ENCODE results near the gene SIGLECL1. TPM values are rescaled to one million over a fixed set of nuclear protein-coding genes. Genes with fewer than 3 reads are reported as not detected.

The SIGLECL1 gene
- total RNA-seq, 2 experiments from 2014 or later: not detected

- no peak for DNase-seq
- Mint-ChIP-seq H3K4me1 (peaks cover 3% of the 10 kb centered on the region), H3K27me3 (peaks cover 14% of the 10 kb centered on the region), H3K27ac (no peak overlapping the region), H3K4me3 (no peak overlapping the region), H3K36me3 (no peaks in the 10 kb centered on the region), H3K9me3 (no peaks in the 10 kb centered on the region)
Observed at GRCh38 chr19:51271067-51271466, 20.2 kb downstream of the SIGLECL1 start.

- Mint-ChIP-seq H3K27me3 (peaks cover 20% of the 10 kb centered on the region), H3K4me1 (peaks cover 3% of the 10 kb centered on the region), H3K4me3 (no peak overlapping the region), H3K27ac (no peak overlapping the region), H3K9me3 (no peaks in the 10 kb centered on the region), H3K36me3 (no peaks in the 10 kb centered on the region)
- DNase-seq: no peak
Observed at GRCh38 chr19:51272183-51272810, 21.4 kb downstream of the SIGLECL1 start.

GRCh38 chr19:51274049-51274770 lies 23.3 kb downstream of the SIGLECL1 start:
- no peak overlapping the region for H3K4me3 Mint-ChIP-seq
- peaks cover 38% of the 10 kb centered on the region for H3K27me3 Mint-ChIP-seq
- H3K4me1 Mint-ChIP-seq: peaks cover 3% of the 10 kb centered on the region
- no peak for DNase-seq
- H3K36me3 Mint-ChIP-seq: no peaks in the 10 kb centered on the region
- H3K9me3 Mint-ChIP-seq: no peaks in the 10 kb centered on the region
- no peak overlapping the region for H3K27ac Mint-ChIP-seq

GRCh38 chr19:51277112-51277511 lies 26.2 kb downstream of the SIGLECL1 start:
- H3K9me3 Mint-ChIP-seq: peaks cover 5% of the 10 kb centered on the region
- H3K27me3 Mint-ChIP-seq: peaks cover 38% of the 10 kb centered on the region
- H3K27ac Mint-ChIP-seq: no peak overlapping the region
- no peak for DNase-seq
- H3K36me3 Mint-ChIP-seq: no peaks in the 10 kb centered on the region
- H3K4me3 Mint-ChIP-seq: no peak overlapping the region
- H3K4me1 Mint-ChIP-seq: peaks cover 3% of the 10 kb centered on the region

DNA sequence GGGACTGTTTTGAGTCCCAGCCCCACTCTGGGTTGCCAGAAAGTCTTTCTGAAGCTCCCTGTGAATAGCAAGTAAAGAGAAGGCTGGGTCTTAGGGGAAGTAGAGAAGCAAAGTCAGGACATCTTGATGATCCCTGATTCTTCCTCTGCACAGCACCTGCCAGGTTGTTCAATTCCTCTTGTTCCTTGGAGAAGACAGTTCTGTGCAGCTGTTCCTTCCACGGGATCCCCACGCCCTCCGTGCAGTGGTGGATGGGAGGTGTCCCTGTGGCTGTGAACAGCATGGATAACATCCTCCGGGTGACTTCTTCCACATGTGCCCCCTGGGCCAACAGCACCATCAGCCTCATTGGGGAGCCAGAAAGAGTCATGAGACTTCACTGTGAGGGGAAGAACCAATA lies 31.5 kb downstream of the SIGLECL1 start:
- H3K4me1 Mint-ChIP-seq: no peaks in the 10 kb centered on the region
- no peak overlapping the region for H3K27ac Mint-ChIP-seq
- no peak for DNase-seq
- H3K9me3 Mint-ChIP-seq: peaks cover 7% of the 10 kb centered on the region
- H3K36me3 Mint-ChIP-seq: no peaks in the 10 kb centered on the region
- H3K4me3 Mint-ChIP-seq: no peak overlapping the region
- peaks cover 47% of the 10 kb centered on the region for H3K27me3 Mint-ChIP-seq

GRCh38 chr19:51285682-51286081 lies 34.8 kb downstream of the SIGLECL1 start:
- Mint-ChIP-seq H3K36me3 (no peaks in the 10 kb centered on the region), H3K27me3 (peaks cover 26% of the 10 kb centered on the region), H3K4me3 (no peak overlapping the region), H3K9me3 (peaks cover 1% of the 10 kb centered on the region), H3K27ac (no peak overlapping the region), H3K4me1 (no peaks in the 10 kb centered on the region)
- DNase-seq: no peak

GRCh38 chr19:51289635-51290034 lies 38.8 kb downstream of the SIGLECL1 start:
- Mint-ChIP-seq H3K27me3 (peaks cover 26% of the 10 kb centered on the region), H3K27ac (no peak overlapping the region), H3K4me3 (no peak overlapping the region), H3K9me3 (no peaks in the 10 kb centered on the region), H3K36me3 (no peaks in the 10 kb centered on the region), H3K4me1 (no peaks in the 10 kb centered on the region)
- DNase-seq: no peak

- no peaks in the 10 kb centered on the region for H3K9me3 Mint-ChIP-seq
- DNase-seq: no peak
- no peak overlapping the region for H3K27ac Mint-ChIP-seq
Observed at GRCh38 chr19:51292971-51293370, 42.1 kb downstream of the SIGLECL1 start.

DNA sequence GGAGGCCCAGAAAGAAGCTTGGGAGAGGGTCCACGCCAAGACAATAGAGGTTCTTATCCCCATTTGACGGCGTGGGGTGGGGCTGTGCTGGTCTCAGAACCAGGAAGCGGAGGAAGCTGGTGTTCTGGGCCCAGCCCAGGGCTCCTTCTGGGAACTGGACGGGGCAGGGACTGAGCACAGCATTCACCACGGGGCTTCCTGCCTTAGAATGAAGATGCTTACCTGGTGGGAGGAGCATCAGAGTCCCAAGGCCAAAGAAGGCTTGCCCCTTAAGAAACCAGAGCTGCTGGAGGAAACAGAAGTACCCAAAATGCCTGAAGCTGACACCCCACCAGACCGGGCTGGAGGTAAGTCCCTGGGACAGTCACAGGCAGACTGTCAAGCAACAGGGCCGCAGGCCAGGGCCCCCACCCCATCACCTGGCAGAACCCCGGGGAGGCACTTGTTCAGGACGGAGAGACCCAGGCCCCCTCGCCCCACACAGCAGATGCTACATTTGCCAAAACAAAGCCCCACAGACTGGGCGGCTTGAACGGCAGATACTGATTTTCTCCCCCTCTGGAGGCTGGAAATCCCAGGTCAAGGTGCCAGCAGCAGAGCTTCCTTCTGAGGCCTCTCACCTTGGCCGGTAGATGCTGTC lies 42.8 kb downstream of the SIGLECL1 start:
- Mint-ChIP-seq H3K4me1 (no peaks in the 10 kb centered on the region), H3K36me3 (no peaks in the 10 kb centered on the region), H3K9me3 (no peaks in the 10 kb centered on the region), H3K27ac (no peak overlapping the region), H3K4me3 (no peak overlapping the region), H3K27me3 (peaks cover 31% of the 10 kb centered on the region)
- no peak for DNase-seq

More at GRCh38 chr19:51292971-51293370, 42.1 kb downstream of the SIGLECL1 start:
- H3K27me3 Mint-ChIP-seq: peaks cover 31% of the 10 kb centered on the region
- no peaks in the 10 kb centered on the region for H3K36me3 Mint-ChIP-seq
- no peak overlapping the region for H3K4me3 Mint-ChIP-seq
- no peaks in the 10 kb centered on the region for H3K4me1 Mint-ChIP-seq

DNA sequence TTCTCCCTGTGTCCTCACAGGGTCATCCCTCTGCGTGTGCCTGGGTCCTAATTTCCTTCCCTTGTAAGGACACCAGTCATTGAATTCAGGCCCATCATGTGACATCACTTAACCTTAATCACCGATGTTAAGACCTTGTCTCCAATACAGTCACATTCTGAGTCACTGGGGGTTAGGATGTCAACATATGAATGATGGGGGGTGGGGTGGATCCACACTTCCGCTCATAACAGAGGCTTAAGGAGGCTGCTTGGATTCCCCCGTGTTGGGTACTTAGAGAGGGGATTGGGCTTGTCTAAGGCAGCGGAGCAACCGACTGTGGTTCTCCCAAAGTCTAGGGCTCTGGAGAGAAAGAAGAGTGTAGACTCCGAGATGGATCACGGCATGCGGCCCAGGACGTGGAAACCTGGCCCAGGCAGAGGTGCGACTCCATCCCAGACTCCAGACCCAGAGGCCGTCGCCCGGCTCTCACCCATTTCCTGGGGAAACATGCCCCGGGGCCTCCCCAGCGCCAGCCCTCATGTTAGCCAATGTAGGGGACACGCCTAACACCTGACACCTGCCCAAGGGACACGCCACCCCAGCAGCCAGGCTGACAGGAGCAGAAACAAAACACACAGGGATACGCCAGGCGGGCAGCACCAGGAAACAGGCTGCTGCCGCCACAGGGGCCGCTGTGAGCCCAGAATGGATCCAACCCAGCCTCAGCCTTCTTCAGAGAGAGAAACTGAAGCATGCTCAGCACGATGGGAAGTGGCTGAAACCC lies 43.5 kb downstream of the SIGLECL1 start:
- H3K4me1 Mint-ChIP-seq: no peaks in the 10 kb centered on the region
- no peak overlapping the region for H3K4me3 Mint-ChIP-seq

DNA sequence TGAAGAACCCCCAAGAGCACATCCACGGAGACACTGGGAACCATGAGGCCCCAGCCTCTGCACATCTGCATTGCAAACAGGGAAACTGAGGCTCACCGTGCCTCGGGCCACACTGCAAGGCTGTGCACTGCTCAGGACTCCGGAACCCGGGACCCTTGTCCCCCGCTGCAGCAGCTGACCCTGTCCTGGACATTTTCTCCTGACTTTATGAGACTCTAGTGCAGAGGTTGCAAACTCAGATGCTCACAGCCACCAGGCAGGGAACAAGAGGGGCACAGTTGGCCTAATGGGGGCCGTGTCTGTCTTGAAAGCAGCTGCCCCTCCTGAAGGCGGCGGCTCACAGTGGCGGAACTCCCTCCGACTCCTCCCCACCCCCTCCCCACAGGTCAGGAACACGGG lies 44.1 kb downstream of the SIGLECL1 start:
- H3K36me3 Mint-ChIP-seq: no peaks in the 10 kb centered on the region
- no peak overlapping the region for H3K4me3 Mint-ChIP-seq
- DNase-seq: no peak
- no peak overlapping the region for H3K27ac Mint-ChIP-seq
- no peaks in the 10 kb centered on the region for H3K4me1 Mint-ChIP-seq
- no peaks in the 10 kb centered on the region for H3K9me3 Mint-ChIP-seq
- H3K27me3 Mint-ChIP-seq: peaks cover 31% of the 10 kb centered on the region

More for the DNA sequence above, 43.5 kb downstream of the SIGLECL1 start:
- H3K27ac Mint-ChIP-seq: no peak overlapping the region
- peaks cover 31% of the 10 kb centered on the region for H3K27me3 Mint-ChIP-seq
- no peak for DNase-seq
- H3K9me3 Mint-ChIP-seq: no peaks in the 10 kb centered on the region
- no peaks in the 10 kb centered on the region for H3K36me3 Mint-ChIP-seq

DNA sequence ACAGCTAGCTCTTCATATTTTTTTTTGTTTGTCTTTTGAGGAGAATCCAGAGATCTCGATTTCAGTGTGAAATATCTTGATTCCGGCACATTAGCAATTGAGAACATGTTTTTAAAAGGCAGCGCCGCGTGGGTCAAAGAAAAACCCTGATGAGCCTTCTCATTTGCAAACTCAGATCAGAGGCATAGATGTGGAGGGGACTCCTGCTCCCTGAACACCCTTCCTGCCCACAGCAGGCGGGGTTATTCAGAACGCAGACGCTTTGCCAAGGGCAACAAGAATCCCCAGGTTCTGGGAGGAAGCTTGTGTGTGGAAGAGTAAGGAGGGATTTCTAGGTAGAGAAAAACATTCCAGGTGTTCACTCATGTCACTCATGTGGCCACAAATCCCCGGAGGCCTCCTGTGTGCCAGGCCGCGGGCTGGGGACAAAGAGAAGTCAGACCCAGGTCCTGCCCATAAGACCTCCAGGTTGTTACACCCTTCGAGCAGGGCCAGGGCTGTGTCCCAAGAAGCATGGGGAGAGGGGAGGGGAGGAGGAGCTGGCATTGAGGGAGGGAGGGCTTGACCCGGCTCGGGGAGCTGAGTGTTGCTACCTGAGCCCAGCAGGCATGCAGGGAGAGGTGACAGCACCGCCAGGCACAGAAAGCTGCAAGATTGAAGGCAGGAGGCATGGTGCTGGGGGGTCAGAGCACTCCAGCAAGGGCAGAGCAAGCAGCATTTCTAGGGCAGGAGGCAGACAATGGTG lies 44.7 kb downstream of the SIGLECL1 start:
- peaks cover 28% of the 10 kb centered on the region for H3K27me3 Mint-ChIP-seq
- DNase-seq: no peak
- no peak overlapping the region for H3K4me3 Mint-ChIP-seq
- no peaks in the 10 kb centered on the region for H3K9me3 Mint-ChIP-seq
- H3K36me3 Mint-ChIP-seq: no peaks in the 10 kb centered on the region
- no peaks in the 10 kb centered on the region for H3K4me1 Mint-ChIP-seq
- no peak overlapping the region for H3K27ac Mint-ChIP-seq

- DNase-seq: no peak
- Mint-ChIP-seq H3K27me3 (peaks cover 28% of the 10 kb centered on the region), H3K36me3 (no peaks in the 10 kb centered on the region), H3K4me1 (no peaks in the 10 kb centered on the region), H3K9me3 (no peaks in the 10 kb centered on the region), H3K4me3 (no peak overlapping the region), H3K27ac (no peak overlapping the region)
Observed at GRCh38 chr19:51296336-51297093, 45.6 kb downstream of the SIGLECL1 start.

DNA sequence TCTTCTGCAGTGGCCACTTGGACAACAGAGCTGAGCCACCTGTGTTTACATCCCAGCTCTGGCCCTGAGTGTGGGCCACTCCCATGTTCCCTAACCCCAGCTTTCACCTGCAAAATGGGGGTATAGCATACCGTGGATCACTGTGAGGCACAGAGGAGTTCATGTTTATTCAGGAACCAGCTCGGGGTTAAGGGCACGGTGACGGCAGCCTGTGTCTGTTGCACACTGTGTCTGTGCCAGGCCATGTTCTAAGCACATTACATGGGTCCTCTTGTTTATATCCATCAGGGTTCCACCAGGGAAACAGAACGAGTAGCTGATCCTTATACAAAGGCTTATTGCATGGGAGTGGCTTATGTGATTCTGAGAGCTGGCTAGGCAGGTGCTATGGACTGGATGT lies 46.5 kb downstream of the SIGLECL1 start:
- DNase-seq: no peak
- no peak overlapping the region for H3K4me3 Mint-ChIP-seq
- H3K27me3 Mint-ChIP-seq: peaks cover 28% of the 10 kb centered on the region
- H3K9me3 Mint-ChIP-seq: peaks cover under 1% of the 10 kb centered on the region
- no peak overlapping the region for H3K27ac Mint-ChIP-seq
- no peaks in the 10 kb centered on the region for H3K4me1 Mint-ChIP-seq
- H3K36me3 Mint-ChIP-seq: no peaks in the 10 kb centered on the region
